CD4-positive, alpha-beta T cell treated with Interferon alpha-2 for 1 hour (primary cell): ENCODE data around the gene ISCA2.

Experiments used
- DNase-seq, 2 donors: peaks; one replicate each; pipeline ENCODE4 v3.0.0-alpha.2; 2020 to 2022

Gene ISCA2

DNA sequence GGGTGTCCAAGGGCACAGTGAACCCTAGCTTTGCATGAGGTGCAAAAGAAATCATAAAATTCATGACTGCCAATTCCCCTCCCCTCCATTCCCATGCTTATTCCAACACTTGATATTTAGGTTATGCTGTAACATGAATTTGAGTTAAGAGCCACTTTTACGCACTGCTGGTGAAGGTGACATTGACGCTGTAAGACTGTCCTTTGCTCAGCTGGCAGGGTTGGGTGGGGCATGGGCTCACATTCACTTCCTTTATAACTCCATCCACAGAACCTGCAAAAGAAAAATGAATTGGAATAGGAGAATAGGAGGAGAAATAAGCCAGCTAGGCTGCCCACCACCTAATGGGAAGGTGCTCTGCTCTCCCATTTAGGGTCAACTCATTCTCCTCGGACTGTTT, 7.4 kb upstream of the ISCA2 start:
- DNase-seq = no peak

DNA sequence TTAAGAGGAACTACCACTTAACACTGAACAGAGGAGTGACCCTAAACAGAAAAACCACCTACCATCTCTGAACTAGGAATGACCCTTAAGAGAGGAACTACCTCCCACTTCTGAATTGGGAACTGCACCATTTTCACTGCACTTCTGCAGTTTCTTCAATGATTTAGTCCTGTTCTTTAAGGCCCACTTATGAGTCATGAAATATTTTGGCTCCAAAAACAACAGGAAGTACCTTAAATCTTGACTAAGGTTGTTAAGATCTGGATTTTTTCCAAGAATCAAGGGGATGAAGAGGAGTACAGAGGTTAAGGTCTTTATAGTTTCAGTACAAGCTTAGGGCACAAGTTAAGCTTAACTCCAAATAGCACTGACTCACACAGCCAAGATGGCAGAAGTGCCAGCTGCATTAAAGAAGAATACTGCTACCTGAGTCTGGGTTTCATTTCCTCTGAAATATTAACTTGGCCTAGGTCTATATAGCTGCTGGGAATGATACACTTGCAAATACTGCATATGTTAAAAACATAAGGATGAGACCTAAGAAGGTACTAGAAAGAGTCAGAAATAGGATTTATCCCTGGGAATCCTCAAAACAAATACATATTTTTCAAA, 4.7 kb upstream of the ISCA2 start:
- no peak for DNase-seq

DNA sequence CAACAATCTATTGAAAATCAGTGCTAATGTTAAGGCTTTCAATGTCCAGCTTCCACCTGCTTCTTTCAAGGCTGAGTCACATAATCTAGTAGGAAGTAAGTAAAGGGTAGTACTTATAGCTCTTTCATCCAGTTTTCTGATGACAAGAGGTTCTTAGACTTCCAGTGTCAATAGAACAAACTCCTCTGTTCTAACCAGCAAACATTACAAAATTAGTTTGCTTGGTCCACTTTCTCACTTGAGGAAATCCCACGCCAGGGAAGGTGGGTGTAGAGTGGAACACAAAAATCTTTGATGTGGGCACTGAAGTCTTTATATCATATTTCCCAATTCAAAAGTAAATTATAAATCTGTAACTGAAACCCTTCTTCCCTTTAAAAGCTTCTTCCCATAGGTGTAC, 3.1 kb upstream of the ISCA2 start:
- no peak for DNase-seq

DNA sequence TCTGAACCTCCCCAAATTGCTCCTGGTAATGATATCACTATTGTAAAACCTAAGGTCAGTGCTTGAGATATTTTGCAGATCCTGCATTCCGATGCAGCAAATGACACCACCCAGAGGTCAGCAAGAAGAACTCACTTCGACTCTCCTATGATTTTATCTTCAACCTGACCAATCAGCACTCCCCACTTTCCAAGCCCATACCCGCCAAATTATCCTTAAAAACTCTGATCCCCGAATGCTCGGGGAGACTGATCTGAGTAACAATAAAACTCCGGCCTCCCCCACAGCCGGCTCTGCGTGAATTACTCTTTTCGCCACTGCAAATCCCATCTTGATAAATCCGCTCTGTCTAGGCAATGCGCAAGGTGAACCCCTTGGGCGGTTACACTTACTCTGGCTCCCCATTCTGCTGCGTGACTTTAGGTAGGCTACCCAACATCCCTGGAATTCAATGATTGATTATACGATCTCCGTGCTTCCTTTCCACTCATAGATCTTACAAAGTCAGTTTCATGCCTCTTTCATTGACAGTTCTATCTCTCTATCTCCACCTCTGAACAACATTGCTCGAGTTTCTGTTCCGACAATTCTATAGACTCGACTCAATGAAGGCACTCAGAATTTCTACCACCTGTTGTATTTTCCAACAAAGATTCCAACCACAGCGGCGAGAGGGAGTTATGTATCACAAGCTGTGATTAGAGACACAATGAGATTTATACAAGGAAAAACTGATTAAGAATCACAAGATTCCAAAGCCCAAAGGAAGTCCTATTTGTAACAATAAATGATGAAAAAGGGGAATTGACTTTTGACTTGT, 1.4 kb upstream of the ISCA2 start:
- peak; percentile 20 to 25 for DNase-seq

DNA sequence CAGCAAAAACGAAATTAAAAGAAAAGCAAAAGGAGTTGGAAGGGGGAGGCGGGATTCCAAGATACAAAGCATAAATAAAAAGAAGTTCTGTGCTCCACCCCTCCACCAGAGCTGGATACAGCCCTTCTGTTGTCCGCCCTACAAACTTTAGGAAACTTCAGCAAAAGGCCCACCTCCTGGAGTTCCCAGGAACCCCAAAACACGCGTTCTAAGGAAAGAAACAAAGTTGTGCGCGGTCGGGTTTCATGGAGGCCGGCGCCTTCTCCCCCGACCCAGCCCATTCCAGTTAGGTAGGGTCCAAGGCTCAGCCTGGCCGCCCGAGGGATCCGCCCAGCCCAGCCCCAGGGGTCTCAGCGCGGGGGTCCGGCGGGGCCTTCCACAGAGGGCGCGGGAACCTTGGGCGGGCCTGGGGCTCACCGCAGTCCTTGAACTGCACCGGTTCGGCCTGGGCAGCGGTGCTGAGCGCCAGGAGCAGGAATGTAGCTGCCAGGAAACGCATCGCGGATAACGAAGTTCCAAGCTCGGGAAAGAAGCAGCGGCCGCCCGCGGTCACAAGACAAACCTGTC, 706 bp upstream of the ISCA2 start, which contains the start of gene NPC2:
NPC2 (minus strand) TSS at position 530 of the 567 bp plus-strand sequence; CDS start at position 499, 31 bp downstream.
- DNase-seq = peak in 1 of 2 donors; percentile 8

DNA sequence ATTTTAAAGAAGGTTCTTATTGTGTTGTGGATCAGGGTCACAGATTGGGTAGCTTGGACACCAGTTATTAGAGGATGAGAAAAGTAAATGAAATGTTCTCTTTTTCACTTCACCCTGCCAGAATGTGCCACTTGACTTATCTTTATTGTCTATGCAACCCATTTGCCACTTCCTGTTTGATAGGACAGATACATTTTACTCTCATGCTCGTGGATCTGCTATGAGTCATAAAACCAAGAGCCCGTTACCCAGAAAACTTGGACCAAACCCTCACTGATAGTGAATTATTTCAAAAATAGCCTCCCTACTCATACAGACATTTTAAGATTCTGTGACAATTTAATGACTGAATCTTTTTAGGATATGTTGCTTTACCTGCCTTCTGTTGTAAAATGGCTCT, 1.8 kb downstream of the ISCA2 start:
- DNase-seq = peak in 1 of 2 donors; percentile 56

DNA sequence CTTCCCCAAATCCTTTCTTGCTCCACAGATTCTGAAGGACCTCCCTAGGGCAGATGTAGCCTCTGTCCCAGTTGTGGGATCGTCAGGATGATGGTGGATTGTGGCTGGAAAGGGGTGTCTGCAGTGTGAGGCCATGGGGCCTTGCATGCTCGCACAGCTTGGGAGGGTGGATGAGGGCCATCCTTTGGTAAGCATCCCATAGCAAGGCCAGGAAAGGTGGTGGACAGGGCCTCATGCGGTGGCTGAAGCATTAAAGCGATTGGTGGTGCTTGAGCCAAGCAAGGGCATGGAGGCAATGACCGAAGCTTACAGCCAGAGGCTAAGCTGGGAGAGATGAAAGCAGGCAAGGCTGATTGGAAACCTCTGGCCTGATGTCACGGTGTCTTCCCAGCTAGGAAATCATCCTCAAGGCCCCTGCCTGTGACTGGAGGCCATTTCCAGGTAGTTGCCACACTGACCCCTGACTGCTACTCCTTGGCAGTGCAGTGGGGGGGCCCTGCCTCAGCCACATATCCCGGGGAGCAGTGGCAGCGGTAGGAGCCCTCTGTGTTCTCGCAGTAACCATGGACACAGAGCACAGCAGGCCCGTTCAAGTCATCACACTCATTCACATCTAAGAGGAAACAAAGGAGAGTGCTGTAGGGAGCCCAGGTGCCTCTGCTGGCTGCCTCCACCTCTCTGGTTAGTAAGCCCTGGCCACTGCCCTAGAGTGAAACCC, 7.0 kb downstream of the ISCA2 start:
- DNase-seq = no peak

DNA sequence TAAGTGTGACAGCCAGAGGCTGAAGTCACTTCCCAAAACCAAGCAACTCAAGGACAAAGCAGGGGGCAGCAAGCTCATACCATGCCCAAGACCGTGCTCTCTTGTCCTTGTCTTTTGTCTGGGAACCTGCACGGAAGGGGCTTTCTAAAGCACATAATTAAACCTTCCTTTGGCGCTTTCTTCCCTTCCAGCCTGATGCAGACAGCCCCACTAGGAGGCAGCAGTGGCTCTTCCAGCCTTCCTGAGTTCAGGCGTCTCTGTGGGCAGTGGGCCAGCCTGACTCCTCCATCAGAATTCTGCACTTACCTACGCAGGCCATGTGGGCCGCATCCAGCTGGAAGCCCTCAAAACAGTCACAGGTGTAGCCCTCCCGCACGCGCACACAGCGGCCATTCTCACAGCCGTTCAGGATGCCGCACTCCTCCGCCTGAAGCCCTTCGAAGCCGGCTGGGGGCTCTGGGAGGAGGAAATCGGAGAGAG, 7.6 kb downstream of the ISCA2 start:
- DNase-seq = no peak

DNA sequence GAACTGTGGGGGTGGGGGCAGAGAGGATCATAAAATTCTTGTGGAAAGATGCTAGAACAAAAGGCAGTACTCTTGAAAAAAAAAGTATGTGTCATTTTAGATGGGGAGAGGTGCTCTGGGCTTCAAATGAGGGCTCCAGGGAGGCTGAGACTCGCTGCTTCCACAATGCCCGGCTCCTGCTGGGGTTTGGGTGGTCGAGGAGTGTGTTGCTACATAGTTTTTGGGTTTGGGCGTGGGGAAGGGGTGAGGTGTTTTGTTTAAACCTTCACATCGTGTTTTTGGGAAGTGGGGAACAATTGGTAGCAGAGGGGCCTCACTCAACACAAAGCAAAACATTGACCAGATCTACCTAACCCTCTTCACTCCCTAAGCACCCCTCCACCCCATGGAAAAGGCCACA, 8.1 kb downstream of the ISCA2 start:
- no peak for DNase-seq

DNA sequence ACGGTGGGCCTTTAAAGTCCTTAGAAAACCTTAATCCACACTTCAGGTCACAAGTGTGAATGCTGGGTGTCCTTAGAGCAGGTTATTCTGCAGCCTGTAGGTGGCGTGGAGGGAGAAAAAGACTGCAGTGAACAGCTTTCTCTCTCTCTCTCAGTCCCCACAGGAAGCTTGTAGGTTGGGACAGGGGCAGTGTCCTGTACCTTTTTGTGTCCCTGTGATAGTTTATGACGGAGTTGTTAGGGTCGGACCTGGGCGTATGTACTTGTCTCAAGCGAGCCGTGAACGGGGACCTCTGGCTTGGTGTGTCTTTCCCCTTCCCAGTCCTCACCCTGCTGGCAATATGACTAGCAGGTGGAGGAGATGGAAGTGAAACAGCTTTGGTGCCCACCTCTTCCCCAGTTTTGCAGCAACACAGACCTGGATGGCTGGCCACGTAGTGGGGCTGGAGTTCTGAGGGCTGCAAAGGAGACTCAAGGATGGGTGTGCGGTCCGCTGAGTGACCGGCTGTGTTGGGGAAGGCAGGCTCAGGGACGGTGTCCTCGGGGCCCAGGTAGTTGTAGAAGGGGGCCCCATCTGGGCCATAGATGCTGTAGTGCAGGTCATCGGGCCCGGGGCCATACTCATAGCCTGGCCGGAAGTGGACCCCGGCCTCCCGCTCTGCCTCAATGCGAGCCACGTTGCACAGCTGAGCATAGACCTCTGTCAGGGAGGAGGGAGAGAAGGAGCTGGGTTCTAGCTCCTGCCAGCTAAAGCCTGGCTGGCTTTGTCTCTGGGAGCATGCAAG, 8.9 kb downstream of the ISCA2 start:
- DNase-seq = no peak

DNA sequence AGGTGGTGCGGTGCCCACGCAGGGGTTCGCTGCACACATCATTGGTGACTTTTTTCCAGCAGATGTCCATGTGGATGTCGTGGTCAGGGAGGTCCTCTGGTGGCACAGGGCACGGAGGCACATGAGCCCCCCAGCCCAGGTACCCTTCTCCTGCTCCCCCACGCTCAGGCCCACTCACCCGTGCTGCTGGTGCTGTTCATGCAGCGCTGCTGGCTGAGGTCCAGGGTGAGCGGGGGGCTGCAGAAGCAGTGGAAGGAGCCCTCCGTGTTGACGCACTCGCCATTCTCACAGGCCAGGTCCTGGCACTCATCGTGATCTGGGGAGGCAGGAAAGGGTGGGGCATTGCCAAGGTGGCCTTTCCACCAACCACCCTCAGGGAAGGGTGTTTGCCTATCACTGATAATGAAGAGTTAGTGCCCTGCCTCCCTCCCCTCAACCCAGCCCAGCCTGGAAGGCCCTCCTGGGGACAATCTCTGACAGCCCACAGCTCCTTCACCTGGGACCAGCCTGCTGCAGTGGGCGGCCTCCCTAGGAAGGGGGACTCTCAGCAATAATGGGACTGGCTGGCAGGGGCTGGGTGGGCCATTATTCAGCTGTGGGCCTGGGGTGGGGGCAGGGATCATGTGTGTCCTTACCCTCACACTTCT, 9.8 kb downstream of the ISCA2 start:
- DNase-seq = no peak

DNA sequence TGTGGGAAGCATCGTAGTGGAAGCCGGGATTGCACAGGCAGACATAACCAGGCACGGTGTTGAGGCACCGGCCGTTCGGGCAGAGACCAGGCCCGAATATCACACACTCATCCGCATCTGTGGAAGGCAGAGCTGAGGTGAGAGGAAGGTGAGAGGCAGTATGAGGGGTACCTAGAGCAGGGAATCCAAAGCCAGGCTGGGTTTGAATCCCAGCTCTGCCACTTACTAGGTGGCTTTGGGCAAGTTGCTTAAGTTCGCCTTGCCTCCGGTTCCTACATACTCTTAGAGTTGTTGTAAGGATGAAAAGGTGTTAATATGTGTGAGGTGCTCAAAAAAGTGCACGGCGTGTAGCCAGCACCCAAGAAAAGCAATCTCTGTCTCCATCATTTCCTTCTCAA, 10.4 kb downstream of the ISCA2 start:
- DNase-seq = no peak

DNA sequence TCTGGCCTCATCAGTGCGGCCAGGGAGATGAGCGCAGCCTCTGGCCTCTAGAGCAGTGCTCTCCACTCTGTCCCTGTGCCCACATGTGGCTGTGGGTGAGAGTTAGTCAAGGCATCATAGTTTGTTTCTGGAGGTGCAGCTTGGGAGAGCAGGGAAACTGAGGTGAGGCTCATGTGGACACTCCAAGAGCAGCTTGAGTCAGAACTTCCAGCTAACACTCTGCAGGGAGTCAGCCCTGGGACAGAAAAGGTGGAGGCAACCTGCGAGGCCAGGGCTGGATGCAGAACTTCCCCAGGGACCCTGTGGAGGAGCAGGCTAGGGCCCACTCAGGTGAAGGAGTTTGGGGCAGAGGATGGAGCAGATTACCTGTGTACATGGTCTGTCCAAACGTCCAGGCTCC, 10.8 kb downstream of the ISCA2 start:
- no peak for DNase-seq

DNA sequence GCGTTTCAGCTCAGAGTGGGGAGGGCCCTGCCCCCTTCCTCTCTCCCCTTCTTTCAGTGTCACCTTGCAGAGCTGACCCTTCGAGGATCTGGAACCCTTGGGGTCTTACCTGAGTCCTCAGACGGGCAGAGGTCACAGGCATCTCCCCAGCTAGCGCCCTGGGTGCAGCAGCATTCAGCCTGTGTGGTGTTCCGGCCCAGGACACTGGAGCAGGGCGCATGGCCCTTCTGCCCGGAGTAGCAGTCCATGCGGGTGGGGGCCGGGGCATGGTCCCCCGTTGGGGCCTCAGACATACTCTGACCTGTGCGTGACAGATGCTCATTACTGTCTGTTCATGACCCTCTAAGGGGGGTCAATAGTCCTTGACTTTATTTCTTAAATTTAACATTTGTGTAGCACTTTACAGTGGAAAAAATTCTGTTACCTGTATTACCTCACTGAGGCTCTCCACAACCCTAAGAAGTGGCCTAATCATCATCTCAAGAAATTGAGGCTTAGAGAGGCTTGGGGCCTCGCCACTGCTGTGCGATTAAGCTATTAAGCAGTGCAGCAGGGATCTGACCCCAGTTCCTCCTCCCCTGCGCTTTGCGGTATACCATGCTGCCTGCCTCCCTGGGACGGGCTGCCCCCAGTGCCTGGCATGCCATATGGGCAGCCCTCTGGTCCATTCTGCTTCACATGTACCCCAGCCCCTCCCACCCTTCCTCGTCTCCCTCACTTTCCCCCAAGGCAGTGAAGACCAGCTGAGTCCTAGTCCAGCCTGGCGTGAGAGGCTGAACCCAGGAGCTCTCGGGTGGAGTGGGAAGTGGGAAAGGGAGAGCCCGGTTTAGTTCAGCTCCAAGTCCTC, 11.5 kb downstream of the ISCA2 start:
- no peak for DNase-seq

DNA sequence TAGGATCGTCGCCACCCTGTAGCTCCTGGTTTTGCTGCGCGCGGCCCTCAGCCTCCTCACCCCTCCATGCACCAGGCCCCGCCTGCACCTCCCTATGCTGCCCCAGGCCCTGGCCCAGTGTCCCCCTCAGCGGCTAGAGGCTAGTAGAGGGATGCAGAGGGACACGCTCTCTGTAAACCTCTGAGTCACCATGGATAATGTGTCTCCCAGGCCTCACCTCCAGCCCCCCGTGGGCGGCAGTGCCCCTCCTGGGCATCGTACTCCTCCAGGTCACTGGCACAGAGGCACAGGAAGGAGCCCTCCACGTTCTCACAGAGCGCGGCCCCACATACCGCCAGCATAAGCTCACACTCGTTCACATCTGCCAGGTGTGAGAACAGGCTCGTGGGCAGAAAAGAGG, 12.3 kb downstream of the ISCA2 start:
- no peak for DNase-seq

DNA sequence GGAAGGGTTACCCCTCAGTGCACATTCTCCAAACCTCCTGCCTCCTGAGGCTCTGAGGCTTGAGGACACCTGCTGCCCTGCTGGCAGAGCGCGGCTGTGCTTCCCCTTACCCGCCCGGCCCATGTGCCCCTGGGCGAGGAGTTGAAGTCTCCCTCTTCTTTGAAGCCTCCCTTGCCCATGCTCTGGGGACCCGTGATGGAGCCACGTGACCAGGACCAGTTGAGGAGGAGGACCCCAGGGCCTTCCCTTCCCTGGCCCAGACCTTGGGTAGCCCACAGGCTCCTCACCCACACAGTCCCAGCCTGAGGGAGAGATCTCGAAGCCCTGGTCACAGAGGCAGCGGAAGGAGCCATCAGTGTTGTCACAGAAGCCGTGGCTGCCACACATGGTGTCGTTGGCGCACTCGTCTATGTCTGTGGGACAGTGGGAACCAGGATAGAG, 12.9 kb downstream of the ISCA2 start:
- no peak for DNase-seq

DNA sequence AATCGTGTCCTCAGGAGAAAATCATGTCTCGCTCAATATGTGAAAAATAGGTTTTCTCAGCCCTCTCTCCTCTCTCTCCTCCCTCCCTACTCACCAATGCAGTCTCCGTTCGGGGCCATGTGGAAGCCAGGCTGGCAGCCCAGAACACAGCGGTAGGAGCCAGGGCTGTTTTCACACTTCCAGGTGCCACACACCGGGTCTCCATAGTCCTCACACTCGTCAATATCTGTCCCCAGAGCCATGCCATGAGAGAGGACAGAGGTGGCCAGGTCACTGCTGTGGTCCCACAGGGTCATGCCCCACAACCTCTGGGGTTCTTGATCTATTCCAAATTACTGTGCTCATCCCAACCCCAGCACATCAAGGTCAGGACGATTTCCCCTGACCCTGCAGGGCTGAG, 13.5 kb downstream of the ISCA2 start:
- DNase-seq = no peak

DNA sequence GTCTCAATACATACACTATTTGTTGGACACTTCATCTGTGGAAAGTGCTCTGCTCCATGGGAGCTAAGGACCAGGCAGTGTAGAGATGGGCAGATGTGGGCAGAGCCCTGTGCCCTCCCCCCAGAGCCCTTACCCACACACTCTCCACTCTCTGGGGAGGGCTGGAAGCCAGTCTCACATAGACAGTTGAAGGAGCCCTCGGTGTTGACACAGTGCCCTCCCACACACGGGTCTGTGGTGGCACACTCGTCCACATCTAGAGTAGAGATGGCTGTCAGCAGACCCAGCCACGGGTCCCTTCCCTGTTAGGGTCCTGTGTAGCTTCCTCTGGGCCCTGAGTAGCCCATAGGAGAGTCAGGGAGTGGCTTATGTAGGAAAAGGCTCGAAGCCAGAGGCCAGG, 14.3 kb downstream of the ISCA2 start:
- DNase-seq = no peak

DNA sequence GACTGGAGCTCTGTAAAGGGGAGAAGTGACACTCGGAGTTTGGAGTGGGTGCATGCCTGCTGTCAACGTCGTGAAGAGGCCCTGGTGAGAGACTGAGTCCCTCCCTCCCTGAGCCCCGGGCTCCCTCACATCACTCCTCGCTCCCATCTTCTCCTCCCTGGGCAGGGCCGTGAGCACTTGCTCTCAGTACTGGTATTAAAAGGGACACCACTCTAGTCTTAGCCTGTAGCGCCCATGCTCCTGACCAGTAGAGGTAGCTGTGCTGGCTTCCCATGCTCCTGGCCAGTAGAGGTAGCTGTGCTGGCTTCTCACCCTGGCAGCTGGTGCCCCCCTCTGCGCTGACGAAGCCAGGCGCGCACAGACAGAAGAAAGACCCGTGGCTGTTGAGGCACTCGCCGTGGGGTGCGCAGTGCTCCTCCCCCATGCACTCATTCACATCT, 14.7 kb downstream of the ISCA2 start:
- DNase-seq = no peak

DNA sequence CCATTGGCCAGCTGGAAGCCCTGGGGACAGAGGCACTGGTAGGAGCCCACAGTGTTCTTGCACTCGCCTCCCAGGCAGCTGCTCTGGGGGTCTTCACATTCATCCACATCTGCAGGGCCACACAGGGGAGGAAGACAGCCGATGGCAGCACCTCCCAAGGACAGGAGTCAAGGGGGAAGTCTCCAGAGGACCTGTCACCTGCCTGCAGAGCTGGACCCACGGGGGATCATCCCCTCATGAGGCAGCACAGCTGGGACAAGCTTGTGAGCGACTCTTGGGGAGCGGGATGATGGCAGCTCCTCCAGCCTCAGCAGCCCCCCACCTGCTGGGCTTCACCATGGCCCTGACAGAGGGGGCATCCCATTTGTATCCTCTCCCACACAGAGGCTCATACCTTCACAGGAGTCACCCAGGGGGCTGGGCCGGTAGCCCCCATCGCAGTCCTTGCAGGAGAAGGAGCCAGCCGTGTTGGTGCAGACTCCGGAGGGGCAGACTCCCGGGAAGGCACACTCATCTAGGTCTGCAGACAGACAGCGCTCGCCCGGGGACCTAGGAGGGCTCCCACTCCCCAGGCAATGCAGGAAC, 15.4 kb downstream of the ISCA2 start:
- no peak for DNase-seq
